Astrocyte (in vitro differentiated cells and primary cell): Measurements from ENCODE around the gene HSPG2. TPM values are rescaled to one million over a fixed set of nuclear protein-coding genes. Genes with fewer than 3 reads are reported as not detected.

ENCODE experiments used
- DNase-seq: peaks from one replicate; pipeline ENCODE4 v3.0.0-alpha.2; 2010; ENCODE audit warnings: low read depth
- FAIRE-seq: peaks from 2 replicates; lab custom pipeline; 2011; peaks lifted over from hg19 to GRCh38; lab: Jason Lieb, UNC
- H2AFZ ChIP-seq: 2 replicates; pipeline ENCODE4 v1.6.0; 2012; ENCODE audit warnings: low read depth, low read length, inconsistent platforms
- H3K27ac ChIP-seq: 2 replicates; pipeline ENCODE4 v1.5.1; 2011; ENCODE audit warnings: low read depth, low read length, inconsistent platforms
- H3K27me3 ChIP-seq: 2 replicates; pipeline ENCODE4 v1.6.0; 2011; ENCODE audit warnings: low read length, inconsistent platforms; ENCODE audit not compliant: insufficient read depth
- H3K36me3 ChIP-seq: 2 replicates; pipeline ENCODE4 v1.5.1; 2011; ENCODE audit warnings: low read length, inconsistent platforms; ENCODE audit not compliant: insufficient read depth
- H3K4me1 ChIP-seq: 2 replicates; pipeline ENCODE4 v1.5.1; 2011; ENCODE audit warnings: low read length, inconsistent platforms; ENCODE audit not compliant: insufficient read depth
- H3K4me2 ChIP-seq: 2 replicates; pipeline ENCODE4 v1.6.0; 2012; ENCODE audit warnings: low read length, inconsistent platforms
- H3K4me3 ChIP-seq: 2 replicates; pipeline ENCODE4 v1.5.1; 2011; ENCODE audit warnings: low read depth, mild to moderate bottlenecking, low read length, inconsistent platforms; ENCODE audit not compliant: insufficient read depth
- H3K79me2 ChIP-seq: 2 replicates; pipeline ENCODE4 v1.6.0; 2012; ENCODE audit warnings: mild to moderate bottlenecking, low read length, inconsistent platforms; ENCODE audit not compliant: insufficient read depth
- H3K9ac ChIP-seq: 2 replicates; pipeline ENCODE4 v1.6.0; 2012; ENCODE audit warnings: mild to moderate bottlenecking, low read length, inconsistent platforms
- H3K9me3 ChIP-seq: 2 replicates; pipeline ENCODE4 v1.5.1; 2012; ENCODE audit warnings: low read depth, mild to moderate bottlenecking, low read length, inconsistent platforms; ENCODE audit not compliant: insufficient read depth
- H4K20me1 ChIP-seq: 2 replicates; pipeline ENCODE4 v1.6.0; 2012; ENCODE audit warnings: low read length, inconsistent platforms; ENCODE audit not compliant: insufficient read depth
- H3K27ac Mint-ChIP-seq: one replicate; pipeline ENCODE4 v1.8.0; 2021; ENCODE audit warnings: mild to moderate bottlenecking, mixed read lengths; ENCODE audit not compliant: unreplicated experiment
- H3K27me3 Mint-ChIP-seq: one replicate; pipeline ENCODE4 v1.8.0; 2021; ENCODE audit warnings: low read depth, mixed read lengths; ENCODE audit not compliant: unreplicated experiment
- H3K36me3 Mint-ChIP-seq: one replicate; pipeline ENCODE4 v1.8.0; 2021; ENCODE audit warnings: low read depth, mixed read lengths; ENCODE audit not compliant: unreplicated experiment
- H3K4me1 Mint-ChIP-seq: one replicate; pipeline ENCODE4 v1.8.0; 2021; ENCODE audit warnings: low read depth, mixed read lengths; ENCODE audit not compliant: unreplicated experiment
- H3K4me3 Mint-ChIP-seq: one replicate; pipeline ENCODE4 v1.8.0; 2021; ENCODE audit warnings: mild to moderate bottlenecking, moderate library complexity, mixed read lengths; ENCODE audit not compliant: unreplicated experiment
- H3K9me3 Mint-ChIP-seq: one replicate; pipeline ENCODE4 v1.8.0; 2021; ENCODE audit warnings: mild to moderate bottlenecking, mixed read lengths; ENCODE audit not compliant: unreplicated experiment
- CTCF ChIP-seq: IDR thresholded peaks from 2 replicates; pipeline ENCODE4 v1.5.1; 2011; ENCODE audit warnings: low read depth, mild to moderate bottlenecking, inconsistent platforms, low read length, moderate library complexity; ENCODE audit not compliant: insufficient read depth
- EZH2 ChIP-seq: IDR thresholded peaks from 2 replicates; pipeline ENCODE4 v1.6.1; 2012; ENCODE audit warnings: mild to moderate bottlenecking, low read length, inconsistent platforms; ENCODE audit not compliant: insufficient read depth
- total RNA-seq: library from RNA; stranded (reverse); gene quantifications from 2 replicates; pipeline ENCODE4 v1.2.1, GENCODE V29; 2021

Gene HSPG2
- total RNA-seq, 1 donor from 2014 or later, result 249 TPM

- FAIRE-seq (no peak), DNase-seq (no peak)
- Histone ChIP-seq H3K27me3 (no peaks in the 10 kb centered on the region), H2AFZ (no peak overlapping the region), H3K9me3 (no peaks in the 10 kb centered on the region), H3K27ac (no peak overlapping the region), H3K9ac (no peak overlapping the region), H3K79me2 (no peaks in the 10 kb centered on the region), H3K4me1 (peaks cover 13% of the 10 kb centered on the region), H3K4me2 (no peak overlapping the region), H3K36me3 (peaks cover 12% of the 10 kb centered on the region), H3K4me3 (no peak overlapping the region), H4K20me1 (peaks cover 33% of the 10 kb centered on the region)
- Mint-ChIP-seq H3K4me3 (no peak overlapping the region), H3K36me3 (peaks cover 25% of the 10 kb centered on the region), H3K27me3 (no peaks in the 10 kb centered on the region), H3K9me3 (no peaks in the 10 kb centered on the region), H3K4me1 (peaks cover 4% of the 10 kb centered on the region), H3K27ac (no peak overlapping the region)
- TF ChIP-seq EZH2 (no peak), CTCF (no peak)
Measured at GRCh38 chr1:21871943-21872342, 65.2 kb downstream of the HSPG2 start.

- Mint-ChIP-seq H3K4me1 (peaks cover 4% of the 10 kb centered on the region), H3K27ac (no peak overlapping the region), H3K27me3 (no peaks in the 10 kb centered on the region), H3K4me3 (no peak overlapping the region), H3K9me3 (no peaks in the 10 kb centered on the region), H3K36me3 (peaks cover 27% of the 10 kb centered on the region)
- DNase-seq (no peak), FAIRE-seq (no peak)
- Histone ChIP-seq H3K4me2 (no peak overlapping the region), H3K4me1 (peaks cover 13% of the 10 kb centered on the region), H3K4me3 (no peak overlapping the region), H3K27ac (no peak overlapping the region), H3K36me3 (peaks cover 12% of the 10 kb centered on the region), H4K20me1 (peaks cover 39% of the 10 kb centered on the region), H3K27me3 (no peaks in the 10 kb centered on the region), H3K9me3 (no peaks in the 10 kb centered on the region), H3K9ac (no peak overlapping the region), H3K79me2 (no peaks in the 10 kb centered on the region), H2AFZ (no peak overlapping the region)
- TF ChIP-seq EZH2 (no peak), CTCF (no peak)
Measured at GRCh38 chr1:21870611-21871010, 66.5 kb downstream of the HSPG2 start.

GRCh38 chr1:21869620-21870121 lies 67.4 kb downstream of the HSPG2 start:
- TF ChIP-seq EZH2 (no peak), CTCF (no peak)
- Histone ChIP-seq H3K27me3 (no peaks in the 10 kb centered on the region), H3K4me2 (peak overlapping the region; percentile 27), H3K79me2 (no peaks in the 10 kb centered on the region), H3K36me3 (peaks cover 10% of the 10 kb centered on the region), H3K4me1 (peaks cover 13% of the 10 kb centered on the region), H3K9me3 (no peaks in the 10 kb centered on the region), H2AFZ (no peak overlapping the region), H3K4me3 (no peak overlapping the region), H3K9ac (no peak overlapping the region), H3K27ac (no peak overlapping the region), H4K20me1 (peaks cover 43% of the 10 kb centered on the region)
- Mint-ChIP-seq H3K27ac (no peak overlapping the region), H3K27me3 (no peaks in the 10 kb centered on the region), H3K4me3 (no peak overlapping the region), H3K4me1 (peaks cover 4% of the 10 kb centered on the region), H3K9me3 (no peaks in the 10 kb centered on the region), H3K36me3 (peaks cover 27% of the 10 kb centered on the region)
- FAIRE-seq (no peak), DNase-seq (peak; percentile 67)
